B cell (primary cell): ENCODE results near the gene SLC25A26. TPM values are rescaled to one million over a fixed set of nuclear protein-coding genes. Genes with fewer than 3 reads are reported as not detected.

Source experiments
- ATAC-seq: fragments of 200-7000 bp; cut with Tn5 transposase; one replicate; pipeline ENCODE4 v1.10.0; 2021; ENCODE audit warnings: low read depth, mild to moderate bottlenecking, moderate number of reproducible peaks, moderate library complexity
- CTCF ChIA-PET: fragments of 350-600 bp; sonication (Branson Sonifier 250); formaldehyde crosslinking; loops from one replicate; lab custom pipeline; 2021; ENCODE audit warnings: antibody characterized with exemption, inconsistent platforms; lab: Charles Lee
- POLR2A ChIA-PET: fragments of 350-600 bp; sonication (Branson Sonifier 250); formaldehyde crosslinking; loops from one replicate; lab custom pipeline; 2021; ENCODE audit warnings: antibody characterized with exemption; lab: Charles Lee
- DNase-seq: peaks from one replicate; pipeline ENCODE4 v3.0.0; 2013
- H2AFZ ChIP-seq: 2 replicates; pipeline ENCODE4 v1.6.1; 2012; ENCODE audit warnings: mild to moderate bottlenecking, low read depth, low read length; ENCODE audit not compliant: insufficient read depth, poor library complexity, severe bottlenecking
- H3K27ac ChIP-seq, 2 donors: 1 replicate in 1 of 2; 2 replicates in 1 of 2; pipeline ENCODE4 v1.5.1; 2012 to 2013; ENCODE audit warnings: low read length in 2 of 2, mild to moderate bottlenecking in 2 of 2, moderate library complexity in 1 of 2
- H3K27me3 ChIP-seq, 4 experiments: fragments of 200-600 bp in 1 of 4; sonication (generic) in 1 of 4; replicated peaks in 1 of 4; 1 replicate in 2 of 4; 2 replicates in 2 of 4; pipeline versions ENCODE4 v1.6.1 to v1.7.0; 2013 to 2016; ENCODE audit warnings: low read length in 3 of 4, mild to moderate bottlenecking in 2 of 4, mixed read lengths in 1 of 4, moderate library complexity in 1 of 4; ENCODE audit not compliant: insufficient read depth in 4 of 4, control insufficient read depth in 3 of 4; ENCODE audit errors: control extremely low read depth in 1 of 4
- H3K36me3 ChIP-seq, 2 experiments: replicated peaks in 1 of 2; 1 replicate in 1 of 2; 2 replicates in 1 of 2; pipeline versions ENCODE4 v1.6.1 to v1.7.1; 2013; ENCODE audit warnings: low read length in 1 of 2; ENCODE audit not compliant: insufficient read depth in 2 of 2, control insufficient read depth in 1 of 2; ENCODE audit errors: control extremely low read depth in 1 of 2, extremely low read depth in 1 of 2
- H3K4me1 ChIP-seq, 2 donors: fragments of 200-600 bp in 1 of 2; sonication (generic) in 1 of 2; 1 replicate in 1 of 2; 2 replicates in 1 of 2; pipeline versions ENCODE4 v1.5.1 to v1.6.1; 2013 to 2017; ENCODE audit warnings: low read length in 2 of 2; ENCODE audit not compliant: control insufficient read depth in 2 of 2, insufficient read depth in 2 of 2
- H3K4me2 ChIP-seq: replicated peaks from 2 replicates; pipeline ENCODE3; 2012; ENCODE audit warnings: mild to moderate bottlenecking, low read depth, low read length; ENCODE audit not compliant: poor library complexity, severe bottlenecking
- H3K4me3 ChIP-seq, 5 experiments: fragments of 200-600 bp in 1 of 5; sonication (generic) in 1 of 5; 1 replicate in 3 of 5; 2 replicates in 2 of 5; pipeline versions ENCODE4 v1.5.1 to v1.7.0; 2011 to 2016; ENCODE audit warnings: low read length in 4 of 5, mild to moderate bottlenecking in 4 of 5, low read depth in 2 of 5, control low read depth in 1 of 5, moderate library complexity in 1 of 5; ENCODE audit not compliant: insufficient read depth in 1 of 5; ENCODE audit errors: control extremely low read depth in 1 of 5, extremely low read depth in 1 of 5
- H3K79me2 ChIP-seq: fragments of 200-600 bp; sonication (generic); one replicate; pipeline ENCODE4 v1.6.0; 2016; ENCODE audit warnings: low read length; ENCODE audit not compliant: control insufficient read depth, insufficient read depth
- H3K9ac ChIP-seq: fragments of 200-600 bp; sonication (generic); 2 replicates; pipeline ENCODE4 v1.6.1; 2017; ENCODE audit warnings: mild to moderate bottlenecking, low read length, moderate library complexity
- H3K9me3 ChIP-seq, 3 donors: one replicate each; pipeline versions ENCODE4 v1.6.1 to v1.7.1; 2013; ENCODE audit warnings: low read length in 2 of 3; ENCODE audit not compliant: control insufficient read depth in 2 of 3, insufficient read depth in 1 of 3; ENCODE audit errors: control extremely low read depth in 1 of 3
- H4K20me1 ChIP-seq: 2 replicates; pipeline ENCODE4 v1.6.0; 2012; ENCODE audit warnings: mild to moderate bottlenecking, low read length; ENCODE audit not compliant: insufficient read depth, control insufficient read depth, poor library complexity, severe bottlenecking
- H3K27ac Mint-ChIP-seq: one replicate; pipeline ENCODE4 v1.8.0; 2021; ENCODE audit warnings: mixed read lengths
- H3K27me3 Mint-ChIP-seq: one replicate; pipeline ENCODE4 v1.8.0; 2021; ENCODE audit warnings: mixed read lengths
- H3K4me1 Mint-ChIP-seq: one replicate; pipeline ENCODE4 v1.8.0; 2021; ENCODE audit warnings: mixed read lengths
- H3K4me3 Mint-ChIP-seq: one replicate; pipeline ENCODE4 v1.8.0; 2021; ENCODE audit warnings: mixed read lengths
- H3K9me3 Mint-ChIP-seq: one replicate; pipeline ENCODE4 v1.8.0; 2022; ENCODE audit warnings: mixed read lengths; ENCODE audit not compliant: insufficient read depth
- EZH2 ChIP-seq: IDR thresholded peaks from 2 replicates; pipeline ENCODE4 v1.6.1; 2012; ENCODE audit warnings: borderline replicate concordance, low read depth, mild to moderate bottlenecking, moderate library complexity, low read length; ENCODE audit not compliant: insufficient read depth, poor library complexity, severe bottlenecking
- WGBS: methylation state at CpG from one replicate; pipeline ENCODE4 v1.1.5; 2013; ENCODE audit warnings: missing lambda C conversion rate; ENCODE audit not compliant: insufficient coverage; 5-methylcytosine and 5-hydroxymethylcytosine counted together
- intact Hi-C: fragments of 100-400 bp; cut with micrococcal nuclease; formaldehyde crosslinking; loops from one replicate; pipeline ENCODE4 v1.10.0; 2022
- polyA plus RNA-seq: library from polyadenylated mRNA; depleted of rRNA; stranded (reverse); fragments of >200 nt; gene quantifications from 2 replicates; pipeline ENCODE4 v1.2.3, GENCODE V29; 2012
- total RNA-seq, 2 donors: library from RNA; stranded (reverse); fragments of 120-200 nt in 1 of 2; gene quantifications; 1 replicate in 1 of 2; 2 replicates in 1 of 2; pipeline versions ENCODE4 v1.2.3 to v1.2.4, GENCODE V29; 2013 to 2022
- TF ChIP-seq, protein P1 (sequence below): fragments of 200-600 bp; IDR thresholded peaks from one replicate; pipeline ENCODE4 v1.8.0; 2022; ENCODE audit warnings: antibody characterized with exemption, mild to moderate bottlenecking

The SLC25A26 gene
- total and polyA plus RNA-seq, 2 donors (not counting 1 experiment from before 2014, with no cell fraction given) = 22.3 to 23.8 TPM

DNA sequence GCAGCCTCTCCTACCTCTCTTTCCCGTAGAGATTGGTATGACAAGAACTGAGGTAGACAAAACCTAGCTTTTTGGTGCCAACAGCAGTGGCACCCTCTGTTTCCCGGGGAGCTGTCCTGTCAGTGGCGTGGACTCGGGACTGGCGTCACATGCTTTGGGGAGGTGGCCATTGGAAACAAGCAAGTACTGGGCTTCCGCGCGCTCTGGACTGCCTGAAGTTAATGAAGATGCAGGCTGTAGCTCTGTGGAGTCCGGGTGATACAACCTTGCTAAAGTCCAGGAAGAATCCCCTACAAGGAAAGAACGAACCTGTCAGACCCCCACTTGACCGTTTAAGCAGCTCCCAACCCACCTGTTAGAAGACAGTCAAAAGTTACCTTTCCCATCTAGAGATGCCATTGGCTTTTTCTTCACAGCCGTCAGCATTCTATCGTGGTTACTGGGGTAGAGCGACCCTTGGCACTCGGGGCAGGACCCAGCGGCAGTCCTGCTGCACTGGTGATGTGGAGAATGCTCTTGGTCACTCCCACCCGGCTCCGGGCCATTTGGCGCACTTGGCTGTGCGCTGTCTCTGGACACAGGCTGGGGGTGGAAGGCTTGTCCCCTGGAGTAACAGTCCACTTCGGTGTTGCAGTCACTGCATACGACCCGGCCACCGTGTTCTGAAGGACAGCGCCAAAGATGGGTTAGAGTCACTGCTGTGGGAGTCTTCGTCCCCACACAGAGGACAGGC lies 159.6 kb downstream of the SLC25A26 start:
- Histone ChIP-seq H3K36me3 (peaks cover 4 to 79% of the 10 kb centered on the region in 2 experiments), H4K20me1 (no peaks in the 10 kb centered on the region), H2AFZ (no peak overlapping the region), H3K4me2 (no peak overlapping the region), H3K27ac (no peak overlapping the region), H3K9ac (no peak overlapping the region), H3K4me3 (no peak overlapping the region), H3K9me3 (peaks cover 0 to 4% (median 4%) of the 10 kb centered on the region in 3 donors), H3K4me1 (no peaks in the 10 kb centered on the region), H3K27me3 (no peaks in the 10 kb centered on the region), H3K79me2 (no peaks in the 10 kb centered on the region)
- Mint-ChIP-seq H3K4me1 (no peaks in the 10 kb centered on the region), H3K27me3 (no peaks in the 10 kb centered on the region), H3K4me3 (no peak overlapping the region), H3K9me3 (no peaks in the 10 kb centered on the region), H3K27ac (no peak overlapping the region)
- DNase-seq = no peak
- POLR2A ChIA-PET = no interaction called here
- ATAC-seq = no peak
- TF ChIP-seq, protein P1, sequence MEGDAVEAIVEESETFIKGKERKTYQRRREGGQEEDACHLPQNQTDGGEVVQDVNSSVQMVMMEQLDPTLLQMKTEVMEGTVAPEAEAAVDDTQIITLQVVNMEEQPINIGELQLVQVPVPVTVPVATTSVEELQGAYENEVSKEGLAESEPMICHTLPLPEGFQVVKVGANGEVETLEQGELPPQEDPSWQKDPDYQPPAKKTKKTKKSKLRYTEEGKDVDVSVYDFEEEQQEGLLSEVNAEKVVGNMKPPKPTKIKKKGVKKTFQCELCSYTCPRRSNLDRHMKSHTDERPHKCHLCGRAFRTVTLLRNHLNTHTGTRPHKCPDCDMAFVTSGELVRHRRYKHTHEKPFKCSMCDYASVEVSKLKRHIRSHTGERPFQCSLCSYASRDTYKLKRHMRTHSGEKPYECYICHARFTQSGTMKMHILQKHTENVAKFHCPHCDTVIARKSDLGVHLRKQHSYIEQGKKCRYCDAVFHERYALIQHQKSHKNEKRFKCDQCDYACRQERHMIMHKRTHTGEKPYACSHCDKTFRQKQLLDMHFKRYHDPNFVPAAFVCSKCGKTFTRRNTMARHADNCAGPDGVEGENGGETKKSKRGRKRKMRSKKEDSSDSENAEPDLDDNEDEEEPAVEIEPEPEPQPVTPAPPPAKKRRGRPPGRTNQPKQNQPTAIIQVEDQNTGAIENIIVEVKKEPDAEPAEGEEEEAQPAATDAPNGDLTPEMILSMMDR = no peak
- TF ChIP-seq EZH2 = no peak
- CTCF ChIA-PET = interaction anchor here (2.3 to 5.6 kb wide), 2 partner anchors 12 to 27 kb away, joined by 5 to 17 read pairs; no protein-coding TSS in a partner anchor
- 95% methylated on average over 22 of the region's 26 CpGs for WGBS
- intact Hi-C loops = no loop called here

DNA sequence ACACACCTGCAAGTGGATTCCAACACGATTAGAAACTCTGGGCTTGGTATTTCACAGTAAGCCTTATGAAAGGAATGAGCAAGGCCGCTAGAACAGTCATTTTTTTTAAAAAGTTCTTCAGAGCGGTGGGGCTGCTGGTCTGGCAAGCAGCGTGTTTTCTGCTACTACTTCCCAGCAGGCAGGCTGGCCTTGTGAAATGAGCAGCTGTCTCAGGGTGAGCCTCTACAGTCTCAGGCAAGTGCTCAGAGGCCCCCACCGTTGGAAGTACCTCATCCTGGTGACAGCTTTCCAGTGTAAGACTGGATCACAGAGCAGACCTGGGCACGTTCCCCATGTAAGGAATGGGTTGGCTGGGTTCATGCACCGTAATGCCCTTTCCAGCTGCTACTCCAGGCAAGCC lies 160.8 kb downstream of the SLC25A26 start:
- POLR2A ChIA-PET = no interaction called here
- no peak for TF ChIP-seq EZH2
- TF ChIP-seq, protein P1 = no peak
- Mint-ChIP-seq H3K27me3 (no peaks in the 10 kb centered on the region), H3K4me1 (peaks cover 12% of the 10 kb centered on the region), H3K27ac (no peak overlapping the region), H3K4me3 (no peak overlapping the region), H3K9me3 (no peaks in the 10 kb centered on the region)
- intact Hi-C loops = no loop called here
- peaks cover 0 to 11% (median 4%) of the 10 kb centered on the region in 3 donors for H3K9me3 ChIP-seq
- H3K27ac ChIP-seq = no peak overlapping the region
- no peak overlapping the region for H3K9ac ChIP-seq
- no peak for ATAC-seq
- peaks cover 4 to 79% of the 10 kb centered on the region in 2 experiments for H3K36me3 ChIP-seq
- 97% methylated on average over 7 of the region's 7 CpGs for WGBS
- H3K4me3 ChIP-seq = no peak overlapping the region
- H3K27me3 ChIP-seq = no peaks in the 10 kb centered on the region
- peaks cover 11% of the 10 kb centered on the region in 2 donors for H3K4me1 ChIP-seq
- no peak overlapping the region for H3K4me2 ChIP-seq
- H3K79me2 ChIP-seq = no peaks in the 10 kb centered on the region
- CTCF ChIA-PET = interaction anchor here (5.6 kb wide), 1 partner anchor 26 kb away, joined by 17 read pairs; no protein-coding TSS in a partner anchor
- no peak for DNase-seq
- H2AFZ ChIP-seq = no peak overlapping the region
- no peaks in the 10 kb centered on the region for H4K20me1 ChIP-seq
